ENCODE results near the gene RPS6KL1.
A peak's percentile ranks its signal among the peaks of the same experiment; 100 is the strongest.

GRCh38 chr14:74962046-74962445 lies 39.0 kb upstream of the RPS6KL1 start:
- TF ChIP-seq POLR2AphosphoS5 (IDR thresholded peaks at IDR 0.05; ENCODE audit: low read depth, low read length) = no peak
- no peak for TF ChIP-seq POLR2A (IDR thresholded peaks at IDR 0.05; ENCODE audit: low read depth, low read length)
- TF ChIP-seq TAF1 (IDR thresholded peaks at IDR 0.05; ENCODE audit: low read depth, low read length) = no peak
- TF ChIP-seq SPI1 (IDR thresholded peaks at IDR 0.05; ENCODE audit: low read depth, low read length) = peak; percentile 40; the same call in 1 of the 2 replicates

Data from GM12891 (cell line).